ENCODE measurements around the gene UBE2M. TPM values are rescaled to one million over a fixed set of nuclear protein-coding genes. Genes with fewer than 3 reads are reported as not detected.

The UBE2M gene
- total and polyA plus RNA-seq, 4 donors, result 25.9 to 60.7 (median 55.7) TPM

- Histone ChIP-seq H3K36me3 (ENCODE audit: control insufficient read depth in 4 of 4, insufficient read depth in 4 of 4, low read length in 4 of 4) (peaks cover 0 to 15% (median 10%) of the 10 kb centered on the region in 4 donors), H3K27me3 (ENCODE audit: control insufficient read depth in 3 of 3, insufficient read depth in 3 of 3, low read length in 2 of 3) (peaks cover 0 to 9% (median 7%) of the 10 kb centered on the region in 3 donors), H3K4me3 (peak overlapping the region; percentile 85), H3K4me1 (ENCODE audit: control insufficient read depth in 5 of 5, insufficient read depth in 5 of 5, low read length in 5 of 5) (peaks cover 9 to 49% (median 23%) of the 10 kb centered on the region in 5 donors), H3K9ac (ENCODE audit: insufficient read depth in 1 of 2, low read length in 2 of 2) (peak overlapping the region; percentile 96 to 97), H3K27ac (ENCODE audit: low read depth in 1 of 2, low read length in 1 of 2) (peak overlapping the region; percentile 97 to 99), H3K9me3 (ENCODE audit: control insufficient read depth in 4 of 4, insufficient read depth in 3 of 4, low read length in 3 of 4) (no peaks in the 10 kb centered on the region)
- no peak for ATAC-seq (ENCODE audit: insufficient read depth, low FRiP score)
- peak in 1 of 3 donors; percentile 6 for DNase-seq
- TF ChIP-seq CTCF (IDR thresholded peaks at IDR 0.05; ENCODE audit: control extremely low read depth, extremely low read depth), result no peak
- WGBS, 2 donors, result 32 to 40% methylated on average over 12 of the region's 12 CpGs
These were observed 968 bp downstream of the UBE2M start for GRCh38 chr19:58557221-58558065.

- WGBS, 2 donors, result 65 to 68% methylated on average over 10 of the region's 10 CpGs
- H3K27me3 ChIP-seq (ENCODE audit: control insufficient read depth in 3 of 3, insufficient read depth in 3 of 3, low read length in 2 of 3), result peaks cover 0 to 5% (median 4%) of the 10 kb centered on the region in 3 donors
These were observed 1.7 kb downstream of the UBE2M start for GRCh38 chr19:58556622-58557220.

GRCh38 chr19:58555920-58556621 lies 2.3 kb downstream of the UBE2M start:
- Histone ChIP-seq H3K27me3 (ENCODE audit: control insufficient read depth in 3 of 3, insufficient read depth in 3 of 3, low read length in 2 of 3) (no peaks in the 10 kb centered on the region), H3K36me3 (ENCODE audit: control insufficient read depth in 4 of 4, insufficient read depth in 4 of 4, low read length in 4 of 4) (peaks cover 0 to 25% (median 22%) of the 10 kb centered on the region in 4 donors), H3K4me1 (ENCODE audit: control insufficient read depth in 5 of 5, insufficient read depth in 5 of 5, low read length in 5 of 5) (peaks cover 9 to 40% (median 16%) of the 10 kb centered on the region in 5 donors), H3K4me3 (no peak overlapping the region), H3K9ac (ENCODE audit: insufficient read depth in 1 of 2, low read length in 2 of 2) (no peak overlapping the region), H3K9me3 (ENCODE audit: control insufficient read depth in 4 of 4, insufficient read depth in 3 of 4, low read length in 3 of 4) (no peaks in the 10 kb centered on the region), H3K27ac (ENCODE audit: low read depth in 1 of 2, low read length in 1 of 2) (no peak overlapping the region)
- ATAC-seq (ENCODE audit: insufficient read depth, low FRiP score) (no peak), DNase-seq (peak in 1 of 3 donors; percentile 8)
- no peak for TF ChIP-seq CTCF (IDR thresholded peaks at IDR 0.05; ENCODE audit: control extremely low read depth, extremely low read depth)
- WGBS, 2 donors, result 85 to 89% methylated on average over 16 of the region's 16 CpGs

More at GRCh38 chr19:58556622-58557220, 1.7 kb downstream of the UBE2M start:
- H3K9ac ChIP-seq (ENCODE audit: insufficient read depth in 1 of 2, low read length in 2 of 2), result peak overlapping the region in 1 of 2 donors; percentile 97
- peak in 1 of 3 donors; percentile 8 for DNase-seq
- ATAC-seq (ENCODE audit: insufficient read depth, low FRiP score), result no peak
- H3K4me3 ChIP-seq, result no peak overlapping the region
- H3K27ac ChIP-seq (ENCODE audit: low read depth in 1 of 2, low read length in 1 of 2), result peak overlapping the region in 1 of 2 donors; percentile 99
- H3K9me3 ChIP-seq (ENCODE audit: control insufficient read depth in 4 of 4, insufficient read depth in 3 of 4, low read length in 3 of 4), result no peaks in the 10 kb centered on the region
- no peak for TF ChIP-seq CTCF (IDR thresholded peaks at IDR 0.05; ENCODE audit: control extremely low read depth, extremely low read depth)
- H3K36me3 ChIP-seq (ENCODE audit: control insufficient read depth in 4 of 4, insufficient read depth in 4 of 4, low read length in 4 of 4), result peaks cover 0 to 19% (median 17%) of the 10 kb centered on the region in 4 donors
- H3K4me1 ChIP-seq (ENCODE audit: control insufficient read depth in 5 of 5, insufficient read depth in 5 of 5, low read length in 5 of 5), result peaks cover 9 to 42% (median 17%) of the 10 kb centered on the region in 5 donors

All from lung (tissue), 12 donors.